Measurements from ENCODE around the gene CIC. TPM values are rescaled to one million over a fixed set of nuclear protein-coding genes. Genes with fewer than 3 reads are reported as not detected.

CIC gene
- total and polyA plus RNA-seq, 2 of the 13 experiments (the other 11 are each of a cell fraction or from before 2014, with no cell fraction given): 5.9 to 8.0 TPM

GRCh38 chr19:42288881-42289555 lies 20.0 kb downstream of the CIC start:
- no peak overlapping the region for H3K27ac ChIP-seq (ENCODE audit: extremely low read length, insufficient read depth, low read length)
- no peak overlapping the region for H2AFZ ChIP-seq (ENCODE audit: low read length)
- WGBS (ENCODE audit: low lambda C conversion rate): 98% methylated on average over 12 of the region's 22 CpGs
- H3K9me3 ChIP-seq (ENCODE audit: low read length): no peaks in the 10 kb centered on the region
- BruUV-seq (replicated peaks): no TSS peak
- ChIA-PET POLR2A (no interaction called here), CTCF (ENCODE audit: low intra/inter-chr PET ratio, low total read pairs) (interaction anchor here (2.5 kb wide), 1 partner anchor 156 kb away, joined by 9 read pairs; no protein-coding TSS in a partner anchor)
- peaks cover 18% of the 10 kb centered on the region for H3K79me2 ChIP-seq (ENCODE audit: insufficient read depth, low read length)
- FAIRE-seq (no peak), ATAC-seq (no peak), DNase-seq (ENCODE audit: low spot score) (no peak)
- in situ Hi-C loops (cut with HindIII; ENCODE audit: extremely low pct_ligation_motif_present, low pct_unique_long_range_greater_than_20kb): loop anchor here (5.0 kb wide), 1 partner anchor 37 kb away; no protein-coding TSS in a partner anchor
- H3K4me1 ChIP-seq (ENCODE audit: insufficient read depth, low read length): peaks cover 18% of the 10 kb centered on the region
- peaks cover 11% of the 10 kb centered on the region; the same call in 1 of the 2 replicates for H4K20me1 ChIP-seq (ENCODE audit: insufficient read depth, low read length)
- no peak overlapping the region for H3K4me3 ChIP-seq (replicated peaks in 1 of 3; ENCODE audit: insufficient read depth in 1 of 3, low read depth in 2 of 3, low read length in 3 of 3)
- H3K9ac ChIP-seq (ENCODE audit: insufficient read depth, low read depth, low read length): no peak overlapping the region
- peaks cover 32 to 70% of the 10 kb centered on the region in 2 experiments; a peak in 4 of 5 replicates for H3K36me3 ChIP-seq (replicated peaks in 1 of 2; ENCODE audit: control insufficient read depth in 1 of 2, insufficient read depth in 2 of 2, low read length in 2 of 2)
- intact Hi-C loops (cut with micrococcal nuclease; ENCODE audit: unreplicated experiment): no loop called here
- H3K4me2 ChIP-seq (ENCODE audit: low read depth, low read length): no peak overlapping the region
- H3K27me3 ChIP-seq (ENCODE audit: control insufficient read depth in 1 of 2, insufficient read depth in 2 of 2, low read length in 2 of 2): no peaks in the 10 kb centered on the region; a peak in 1 of 5 replicates
- TF ChIP-seq WIZ (CRISPR knock-in tag; IDR thresholded peaks at IDR 0.05) (no peak), ZBTB7B (CRISPR knock-in tag; IDR thresholded peaks at IDR 0.05) (no peak), MEIS1 (CRISPR knock-in tag; IDR thresholded peaks at IDR 0.05; ENCODE audit: borderline replicate concordance) (no peak), RARG (CRISPR knock-in tag; IDR thresholded peaks at IDR 0.05; ENCODE audit: low read depth) (no peak), CCAR2 (optimal IDR thresholded peaks at IDR 0.05; ENCODE audit: low read depth, low read length) (no peak), ATF7 (IDR thresholded peaks at IDR 0.05) (peak; percentile 77), ATF7 (CRISPR knock-in tag; IDR thresholded peaks at IDR 0.05) (no peak), PHF5A (CRISPR knock-in tag; IDR thresholded peaks at IDR 0.05; ENCODE audit: low read depth, unreplicated experiment) (no peak), RBFOX2 (IDR thresholded peaks at IDR 0.05; ENCODE audit: low read depth, low read length) (0 out of 2 replicates have a peak, but pooled peaks have one; percentile 42), MYPOP (CRISPR knock-in tag; IDR thresholded peaks at IDR 0.05) (no peak), CREB1 (IDR thresholded peaks at IDR 0.05) (peak; percentile 60; the same call in 1 of the 2 replicates), CREB1 (CRISPR knock-in tag; IDR thresholded peaks at IDR 0.05) (no peak), ZMYM3 (CRISPR knock-in tag; IDR thresholded peaks at IDR 0.05) (no peak), SOX6 (IDR thresholded peaks at IDR 0.05) (no peak), SOX6 (CRISPR knock-in tag; IDR thresholded peaks at IDR 0.05) (no peak), SPEN (CRISPR knock-in tag; IDR thresholded peaks at IDR 0.05; ENCODE audit: low read depth) (no peak), HDAC2 (CRISPR knock-in tag; IDR thresholded peaks at IDR 0.05) (no peak), YEATS2 (CRISPR knock-in tag; IDR thresholded peaks at IDR 0.05; ENCODE audit: borderline replicate concordance) (no peak), HHEX (CRISPR knock-in tag; IDR thresholded peaks at IDR 0.05) (no peak), GTF3A (CRISPR knock-in tag; conservative IDR thresholded peaks at IDR 0.05) (no peak), BCL3 (CRISPR knock-in tag; IDR thresholded peaks at IDR 0.05) (no peak), ZBTB33 (CRISPR knock-in tag; IDR thresholded peaks at IDR 0.05) (peak; percentile 16; the same call in 1 of the 2 replicates), DNMT1 (CRISPR knock-in tag; IDR thresholded peaks at IDR 0.05) (no peak), NFIC (IDR thresholded peaks at IDR 0.05; ENCODE audit: low read length) (no peak)
